Measurements from ENCODE around the gene DRD4. TPM values are rescaled to one million over a fixed set of nuclear protein-coding genes. Genes with fewer than 3 reads are reported as not detected.

Gene DRD4
- total and polyA plus RNA-seq, 2 of the 8 experiments (the other 6 are each of a cell fraction or from before 2014, with no cell fraction given), result 3.4 to 4.9 TPM

DNA sequence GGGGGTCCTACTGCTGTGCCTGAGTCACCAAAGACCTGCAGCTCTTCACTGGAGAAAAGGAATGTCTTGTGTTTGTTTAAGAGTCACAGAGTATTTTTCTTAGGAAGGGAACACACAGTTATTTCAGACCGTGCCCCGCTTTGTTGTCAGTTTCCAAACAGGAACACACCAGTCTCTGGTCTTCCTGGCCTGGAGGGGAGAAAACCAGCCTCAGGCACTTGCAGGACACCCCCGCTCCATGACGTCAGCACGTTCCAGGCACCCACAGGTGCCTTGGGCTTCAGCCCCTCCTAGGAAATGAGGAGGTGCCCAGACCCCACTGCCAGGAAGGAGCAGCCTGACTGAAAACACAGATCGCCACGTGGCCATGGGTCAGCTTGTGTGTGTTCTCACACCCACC is 52.6 kb downstream of the DRD4 start:
- Histone ChIP-seq H3K56ac (replicated peaks; ENCODE audit: insufficient read length, low read depth, low read length) (no peak overlapping the region), H3K4me1 (replicated peaks in 1 of 4; ENCODE audit: control insufficient read depth in 3 of 4, insufficient read depth in 4 of 4, low read length in 3 of 4) (peaks cover 0 to 23% (median 5%) of the 10 kb centered on the region in 4 experiments; a peak in 6 of 7 replicates), H2BK15ac (ENCODE audit: low read length) (no peak overlapping the region), H2AFZ (ENCODE audit: low read length) (no peak overlapping the region), H2BK20ac (ENCODE audit: low read length) (no peak overlapping the region), H3K79me2 (ENCODE audit: control insufficient read depth in 1 of 2, insufficient read depth in 2 of 2, low read length in 2 of 2) (peaks cover 5 to 33% of the 10 kb centered on the region in 2 experiments; a peak in 3 of 4 replicates), H4K8ac (ENCODE audit: extremely low read depth, insufficient read depth, low read length) (no peak overlapping the region), H3K4me3 (ENCODE audit: extremely low read depth in 1 of 4, insufficient read depth in 2 of 4, low read depth in 3 of 4, low read length in 4 of 4) (no peak overlapping the region), H4K20me1 (replicated peaks in 1 of 2; ENCODE audit: control insufficient read depth in 1 of 2, insufficient read depth in 2 of 2, low read length in 2 of 2) (peaks cover 10 to 17% of the 10 kb centered on the region in 2 experiments), H2AK5ac (ENCODE audit: low read depth, low read length) (no peak overlapping the region), H3K36me3 (ENCODE audit: control insufficient read depth in 2 of 4, insufficient read depth in 4 of 4, low read length in 3 of 4) (peaks cover 6 to 39% (median 21%) of the 10 kb centered on the region in 4 experiments; a peak in 7 of 8 replicates), H3K9me3 (ENCODE audit: insufficient read depth in 2 of 2, low read depth in 1 of 2, low read length in 1 of 2) (peaks cover 0 to 2% of the 10 kb centered on the region in 2 experiments; a peak in 1 of 4 replicates), H2BK12ac (ENCODE audit: low read depth, low read length) (no peak overlapping the region), H3K4ac (replicated peaks; ENCODE audit: insufficient read length, low read depth, low read length) (no peak overlapping the region), H2BK120ac (replicated peaks; ENCODE audit: low read depth, low read length) (no peak overlapping the region), H2BK5ac (ENCODE audit: low read depth, low read length) (no peak overlapping the region), H3K27me3 (replicated peaks in 1 of 4; ENCODE audit: control insufficient read depth in 3 of 4, extremely low read depth in 1 of 4, insufficient read depth in 3 of 4, low read length in 3 of 4) (no peaks in the 10 kb centered on the region), H4K91ac (replicated peaks; ENCODE audit: insufficient read length, low read length) (no peak overlapping the region), H3K23me2 (ENCODE audit: low read depth, low read length) (peaks cover 4% of the 10 kb centered on the region; the same call in 1 of the 2 replicates), H3K18ac (ENCODE audit: extremely low read depth, low read length) (no peak overlapping the region), H3K9ac (replicated peaks in 1 of 4; ENCODE audit: extremely low read depth in 1 of 4, low read depth in 3 of 4, low read length in 3 of 4) (no peak overlapping the region), H3K14ac (ENCODE audit: insufficient read length) (no peak overlapping the region), H4K5ac (ENCODE audit: insufficient read length, low read depth, low read length) (no peak overlapping the region), H3K4me2 (ENCODE audit: insufficient read depth in 1 of 2, low read depth in 2 of 2, low read length in 2 of 2) (no peak overlapping the region), H3K79me1 (ENCODE audit: low read depth, low read length) (peaks cover 12% of the 10 kb centered on the region; the same call in 1 of the 2 replicates), H3K23ac (ENCODE audit: insufficient read length) (no peak overlapping the region), H3K27ac (ENCODE audit: low read depth, low read length) (no peak overlapping the region; the same call in 1 of the 2 replicates)
- FAIRE-seq, result no peak
- WGBS, 2 experiments (ENCODE audit: extremely low coverage in 1 of 2, insufficient coverage in 1 of 2, insufficient read length in 1 of 2, insufficient replicate concordance in 2 of 2, low coverage in 1 of 2, low lambda C conversion rate in 2 of 2, missing lambda C conversion rate in 1 of 2), result 92% methylated on average over 7 of the region's 7 CpGs; no CpG with 5 or more reads in 1 of the 2 experiments
- CTCF ChIA-PET (ENCODE audit: partially characterized antibody), result interaction anchor here (0.8 to 1.3 kb wide), 3 partner anchors 11 to 34 kb away, joined by 3 to 6 read pairs (median 3); no protein-coding TSS in a partner anchor
- DNase-seq (ENCODE audit: low read depth in 1 of 2, low spot score in 2 of 2), result no peak
- POLR2A ChIA-PET (ENCODE audit: partially characterized antibody), result interaction anchor here (2.8 kb wide), 1 partner anchor 10 kb away, joined by 9 read pairs; no protein-coding TSS in a partner anchor
- TF ChIP-seq, protein P1, sequence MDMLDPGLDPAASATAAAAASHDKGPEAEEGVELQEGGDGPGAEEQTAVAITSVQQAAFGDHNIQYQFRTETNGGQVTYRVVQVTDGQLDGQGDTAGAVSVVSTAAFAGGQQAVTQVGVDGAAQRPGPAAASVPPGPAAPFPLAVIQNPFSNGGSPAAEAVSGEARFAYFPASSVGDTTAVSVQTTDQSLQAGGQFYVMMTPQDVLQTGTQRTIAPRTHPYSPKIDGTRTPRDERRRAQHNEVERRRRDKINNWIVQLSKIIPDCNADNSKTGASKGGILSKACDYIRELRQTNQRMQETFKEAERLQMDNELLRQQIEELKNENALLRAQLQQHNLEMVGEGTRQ (IDR thresholded peaks at IDR 0.05; ENCODE audit: low read length), result no peak
- no peak for TF ChIP-seq NANOG (IDR thresholded peaks at IDR 0.05; ENCODE audit: insufficient read depth, low read depth, low read length, poor library complexity, severe bottlenecking)
- TF ChIP-seq, protein P2, sequence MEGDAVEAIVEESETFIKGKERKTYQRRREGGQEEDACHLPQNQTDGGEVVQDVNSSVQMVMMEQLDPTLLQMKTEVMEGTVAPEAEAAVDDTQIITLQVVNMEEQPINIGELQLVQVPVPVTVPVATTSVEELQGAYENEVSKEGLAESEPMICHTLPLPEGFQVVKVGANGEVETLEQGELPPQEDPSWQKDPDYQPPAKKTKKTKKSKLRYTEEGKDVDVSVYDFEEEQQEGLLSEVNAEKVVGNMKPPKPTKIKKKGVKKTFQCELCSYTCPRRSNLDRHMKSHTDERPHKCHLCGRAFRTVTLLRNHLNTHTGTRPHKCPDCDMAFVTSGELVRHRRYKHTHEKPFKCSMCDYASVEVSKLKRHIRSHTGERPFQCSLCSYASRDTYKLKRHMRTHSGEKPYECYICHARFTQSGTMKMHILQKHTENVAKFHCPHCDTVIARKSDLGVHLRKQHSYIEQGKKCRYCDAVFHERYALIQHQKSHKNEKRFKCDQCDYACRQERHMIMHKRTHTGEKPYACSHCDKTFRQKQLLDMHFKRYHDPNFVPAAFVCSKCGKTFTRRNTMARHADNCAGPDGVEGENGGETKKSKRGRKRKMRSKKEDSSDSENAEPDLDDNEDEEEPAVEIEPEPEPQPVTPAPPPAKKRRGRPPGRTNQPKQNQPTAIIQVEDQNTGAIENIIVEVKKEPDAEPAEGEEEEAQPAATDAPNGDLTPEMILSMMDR (IDR thresholded peaks at IDR 0.05; ENCODE audit: control extremely low read depth in 1 of 3, insufficient read depth in 1 of 3, low read depth in 1 of 3, low read length in 3 of 3), result no peak
- TF ChIP-seq CEBPB (IDR thresholded peaks at IDR 0.05; ENCODE audit: low read depth, low read length), result no peak

All from H1 (cell line).